Psoas muscle (tissue), 8 donors: ENCODE results near the gene PCDHGB5. TPM values are rescaled to one million over a fixed set of nuclear protein-coding genes. Genes with fewer than 3 reads are reported as not detected.
A peak's percentile ranks its signal among the peaks of the same experiment; 100 is the strongest.
"Not testable (repeated sequence)": the region's sequence is repeated elsewhere in the genome, so short reads cannot be mapped to it uniquely, and the experiment has no call there.

Experiments
- ATAC-seq, 4 donors: fragments of 200-7000 bp; cut with Tn5 transposase; one replicate each; pipeline ENCODE4 v1.9.1; 2020; ENCODE audit warnings: moderate library complexity in 3 of 4, mild to moderate bottlenecking in 2 of 4
- DNase-seq, 2 donors: peaks; one replicate each; pipeline ENCODE4 v3.0.0-alpha.2; 2020
- H3K27ac ChIP-seq: fragments of 200-600 bp; one replicate; pipeline ENCODE4 v1.8.0; 2022
- H3K27me3 ChIP-seq, 3 donors: fragments of 200-600 bp in 1 of 3; one replicate each; pipeline versions ENCODE4 v1.6.1 to v1.8.0; 2013 to 2022; ENCODE audit warnings: low read length in 2 of 3, mild to moderate bottlenecking in 2 of 3, moderate library complexity in 1 of 3; ENCODE audit not compliant: insufficient read depth in 3 of 3
- H3K36me3 ChIP-seq, 2 donors: fragments of 200-600 bp in 1 of 2; one replicate each; pipeline versions ENCODE4 v1.6.1 to v1.8.0; 2013 to 2022; ENCODE audit warnings: low read depth in 1 of 2, mild to moderate bottlenecking in 1 of 2, moderate library complexity in 1 of 2; ENCODE audit not compliant: insufficient read depth in 1 of 2
- H3K4me1 ChIP-seq: fragments of 200-600 bp; one replicate; pipeline ENCODE4 v1.8.0; 2022
- H3K4me3 ChIP-seq: fragments of 200-600 bp; one replicate; pipeline ENCODE4 v1.8.0; 2022; ENCODE audit warnings: mild to moderate bottlenecking
- H3K9me3 ChIP-seq: fragments of 200-600 bp; one replicate; pipeline ENCODE4 v1.8.0; 2022
- WGBS, 3 donors: extraction: QIAGEN DNeasy Blood & Tissue Kit; methylation state at CpG; one replicate each; pipeline versions ENCODE4 v1.1.6 to v1.1.7; 2013; 5-methylcytosine and 5-hydroxymethylcytosine counted together
- intact Hi-C, 2 donors: fragments of 100-400 bp; cut with DNase I; formaldehyde crosslinking; loops; one replicate each; pipeline versions ENCODE4 v1.11.0 to v1.14.2; 2022
- polyA plus RNA-seq, 3 donors: library from polyadenylated mRNA; stranded (reverse); fragments of 200-250 nt; gene quantifications; one replicate each; pipeline ENCODE4 v1.2.3, GENCODE V29; 2013
- total RNA-seq, 4 donors: library from RNA; stranded (reverse); fragmentation: NEBNext Ultra II Directional in 2 of 4; extraction: Animal tissue kit (Norgen Biotek cat#: 25700) in 2 of 4; gene quantifications; one replicate each; pipeline versions ENCODE4 v1.2.1 to v1.2.4, GENCODE V29; 2021 to 2023
- TF ChIP-seq, protein P1 (sequence below): fragments of 200-600 bp; IDR thresholded peaks from one replicate; pipeline ENCODE4 v1.8.0; 2022; ENCODE audit warnings: antibody characterized with exemption
- donor health status: healthy with polysubstance abuse.
- donor health status: DM: no; HTN: no; CAD: no; lungs with moderate emphysema.
- donor health status: Bipolar disorder and iron deficiency.
- donor health status: healthy.
- donor health status: DM: yes; HTN: yes; CAD: no.
- donor health status: DM: no; HTN: no; CAD: no.
- donor health status: DM: no; HTN: no; CAD: no.
- donor health status: DM: yes; HTN: yes; CAD: no.

Gene PCDHGB5
- total and polyA plus RNA-seq, 7 donors = 0.61 to 5.1 (median 2.7) TPM

DNA sequence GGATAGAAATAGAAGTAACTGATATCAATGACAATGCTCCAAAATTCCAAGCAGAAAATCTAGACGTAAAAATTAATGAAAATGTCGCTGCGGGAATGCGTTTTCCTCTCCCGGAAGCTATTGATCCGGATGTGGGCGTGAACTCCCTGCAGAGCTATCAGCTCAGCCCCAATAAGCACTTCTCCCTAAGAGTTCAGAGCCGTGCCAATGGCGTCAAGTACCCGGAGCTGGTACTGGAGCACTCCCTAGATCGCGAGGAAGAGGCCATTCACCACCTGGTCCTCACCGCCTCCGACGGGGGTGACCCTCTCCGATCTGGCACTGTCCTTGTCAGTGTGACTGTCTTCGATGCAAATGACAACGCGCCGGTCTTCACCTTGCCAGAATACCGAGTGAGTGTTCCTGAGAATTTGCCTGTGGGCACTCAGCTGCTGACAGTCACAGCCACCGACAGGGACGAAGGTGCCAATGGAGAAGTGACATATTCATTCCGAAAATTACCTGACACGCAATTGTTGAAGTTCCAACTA lies 15.9 kb downstream of the PCDHGB5 start:
- TF ChIP-seq, protein P1, sequence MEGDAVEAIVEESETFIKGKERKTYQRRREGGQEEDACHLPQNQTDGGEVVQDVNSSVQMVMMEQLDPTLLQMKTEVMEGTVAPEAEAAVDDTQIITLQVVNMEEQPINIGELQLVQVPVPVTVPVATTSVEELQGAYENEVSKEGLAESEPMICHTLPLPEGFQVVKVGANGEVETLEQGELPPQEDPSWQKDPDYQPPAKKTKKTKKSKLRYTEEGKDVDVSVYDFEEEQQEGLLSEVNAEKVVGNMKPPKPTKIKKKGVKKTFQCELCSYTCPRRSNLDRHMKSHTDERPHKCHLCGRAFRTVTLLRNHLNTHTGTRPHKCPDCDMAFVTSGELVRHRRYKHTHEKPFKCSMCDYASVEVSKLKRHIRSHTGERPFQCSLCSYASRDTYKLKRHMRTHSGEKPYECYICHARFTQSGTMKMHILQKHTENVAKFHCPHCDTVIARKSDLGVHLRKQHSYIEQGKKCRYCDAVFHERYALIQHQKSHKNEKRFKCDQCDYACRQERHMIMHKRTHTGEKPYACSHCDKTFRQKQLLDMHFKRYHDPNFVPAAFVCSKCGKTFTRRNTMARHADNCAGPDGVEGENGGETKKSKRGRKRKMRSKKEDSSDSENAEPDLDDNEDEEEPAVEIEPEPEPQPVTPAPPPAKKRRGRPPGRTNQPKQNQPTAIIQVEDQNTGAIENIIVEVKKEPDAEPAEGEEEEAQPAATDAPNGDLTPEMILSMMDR = no peak
- H3K27ac ChIP-seq = no peak overlapping the region
- H3K4me1 ChIP-seq = no peaks in the 10 kb centered on the region
- DNase-seq = no peak
- peak overlapping the region; percentile 60 for H3K4me3 ChIP-seq
- peaks cover 0 to 28% (median 0%) of the 10 kb centered on the region in 3 donors for H3K27me3 ChIP-seq
- whole genome bisulfite sequencing, 3 donors = 27 to 29% (median 29%) methylated on average over 25 of the region's 25 CpGs
- no peaks in the 10 kb centered on the region for H3K36me3 ChIP-seq
- ATAC-seq = peak; percentile 18 to 29 (median 22)
- H3K9me3 ChIP-seq = peaks cover 7% of the 10 kb centered on the region
- intact Hi-C loops = no loop called here

DNA sequence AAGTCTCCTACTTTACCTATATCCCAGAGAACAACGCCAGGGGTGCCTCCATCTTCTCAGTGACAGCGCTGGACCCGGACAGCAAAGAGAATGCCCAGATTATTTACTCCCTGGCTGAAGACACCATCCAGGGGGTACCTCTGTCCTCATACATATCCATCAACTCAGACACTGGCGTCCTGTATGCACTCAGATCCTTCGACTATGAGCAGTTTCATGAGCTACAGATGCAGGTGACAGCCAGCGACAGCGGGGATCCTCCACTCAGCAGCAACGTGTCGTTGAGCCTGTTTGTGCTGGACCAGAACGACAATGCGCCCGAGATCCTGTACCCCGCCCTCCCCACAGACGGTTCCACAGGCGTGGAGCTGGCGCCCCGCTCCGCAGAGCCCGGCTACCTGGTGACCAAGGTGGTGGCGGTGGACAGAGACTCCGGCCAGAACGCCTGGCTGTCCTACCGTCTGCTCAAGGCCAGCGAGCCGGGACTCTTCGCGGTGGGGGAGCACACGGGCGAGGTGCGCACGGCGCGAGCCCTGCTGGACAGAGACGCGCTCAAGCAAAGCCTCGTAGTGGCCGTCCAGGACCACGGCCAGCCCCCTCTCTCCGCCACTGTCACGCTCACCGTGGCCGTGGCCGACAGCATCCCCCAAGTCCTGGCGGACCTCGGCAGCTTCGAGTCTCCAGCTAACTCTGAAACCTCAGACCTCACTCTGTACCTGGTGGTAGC lies 17.0 kb downstream of the PCDHGB5 start:
- not testable (repeated sequence) for H3K4me1 ChIP-seq, H3K9me3 ChIP-seq, H3K36me3 ChIP-seq, H3K27ac ChIP-seq, DNase-seq, ATAC-seq
- intact Hi-C loops = loop anchor here (5.0 kb wide), 2 partner anchors 143 to 148 kb away; no protein-coding TSS in a partner anchor
- Histone ChIP-seq H3K27me3 (peaks cover 0 to 27% (median 3%) of the 10 kb centered on the region in 3 donors), H3K4me3 (peak overlapping the region; percentile 8)
- WGBS, 3 donors = 43 to 53% (median 47%) methylated on average over 38 to 46 of the region's 46 CpGs

DNA sequence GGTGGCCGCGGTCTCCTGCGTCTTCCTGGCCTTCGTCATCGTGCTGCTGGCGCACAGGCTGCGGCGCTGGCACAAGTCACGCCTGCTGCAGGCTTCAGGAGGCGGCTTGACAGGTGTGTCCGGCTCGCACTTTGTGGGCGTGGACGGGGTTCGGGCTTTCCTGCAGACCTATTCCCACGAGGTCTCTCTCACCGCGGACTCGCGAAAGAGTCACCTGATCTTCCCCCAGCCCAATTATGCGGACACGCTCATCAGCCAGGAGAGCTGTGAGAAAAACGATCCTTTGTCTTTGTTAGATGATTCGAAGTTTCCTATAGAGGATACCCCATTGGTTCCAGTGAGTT lies 17.5 kb downstream of the PCDHGB5 start:
- Histone ChIP-seq H3K4me3 (peak overlapping the region; percentile 8), H3K27me3 (peaks cover 0 to 31% (median 4%) of the 10 kb centered on the region in 3 donors)
- DNase-seq, H3K27ac ChIP-seq, ATAC-seq, H3K36me3 ChIP-seq, H3K9me3 ChIP-seq, H3K4me1 ChIP-seq: not testable (repeated sequence)
- intact Hi-C loops = loop anchor here (5.0 kb wide), 2 partner anchors 142 to 147 kb away; no protein-coding TSS in a partner anchor
- WGBS, 3 donors = 31 to 44% (median 38%) methylated on average over 24 of the region's 24 CpGs

DNA sequence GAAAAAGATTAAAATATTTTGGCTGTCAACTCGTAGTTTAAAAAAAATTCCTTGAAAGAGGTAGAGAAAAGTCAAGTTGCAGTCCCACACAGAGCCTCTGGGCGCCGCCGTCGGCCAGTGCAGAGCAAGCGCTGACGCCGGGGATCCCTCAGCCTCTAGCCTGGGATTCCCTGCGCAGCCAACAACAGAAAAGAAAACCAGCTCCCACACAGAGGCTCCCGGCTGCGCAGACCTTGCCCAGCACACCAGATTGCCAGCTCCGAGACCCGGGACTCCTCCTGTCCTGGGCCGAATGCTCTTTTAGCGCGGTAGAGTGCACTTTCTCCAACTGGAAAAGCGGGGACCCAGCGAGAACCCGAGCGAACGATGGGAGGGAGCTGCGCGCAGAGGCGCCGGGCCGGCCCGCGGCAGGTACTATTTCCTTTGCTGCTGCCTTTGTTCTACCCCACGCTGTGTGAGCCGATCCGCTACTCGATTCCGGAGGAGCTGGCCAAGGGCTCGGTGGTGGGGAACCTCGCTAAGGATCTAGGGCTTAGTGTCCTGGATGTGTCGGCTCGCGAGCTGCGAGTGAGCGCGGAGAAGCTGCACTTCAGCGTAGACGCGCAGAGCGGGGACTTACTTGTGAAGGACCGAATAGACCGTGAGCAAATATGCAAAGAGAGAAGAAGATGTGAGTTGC lies 19.9 kb downstream of the PCDHGB5 start, which contains the start of gene PCDHGB7:
Gene PCDHGB7, plus strand, starts transcription at position 184 of the 679 bp plus-strand sequence. Its CDS starts 183 bp downstream, at position 367.
- Histone ChIP-seq H3K4me3 (peak within 1 kb of the TSS; percentile 66), H3K27me3 (peaks cover 0 to 41% (median 4%) of the 10 kb centered on the region in 3 donors), H3K27ac (peak within 1 kb of the TSS; percentile 40)
- intact Hi-C loops = loop anchor here (5.0 kb wide), 2 partner anchors 140 to 145 kb away; no protein-coding TSS in a partner anchor
- TF ChIP-seq, protein P1 = peak; percentile 77
- not testable (repeated sequence) for H3K36me3 ChIP-seq, H3K4me1 ChIP-seq, H3K9me3 ChIP-seq
- DNase-seq = peak; percentile 80 to 86
- WGBS, 3 donors = 9 to 14% (median 12%) methylated on average over 36 to 47 of the region's 47 CpGs
- peak; percentile 85 to 88 (median 86) for ATAC-seq

DNA sequence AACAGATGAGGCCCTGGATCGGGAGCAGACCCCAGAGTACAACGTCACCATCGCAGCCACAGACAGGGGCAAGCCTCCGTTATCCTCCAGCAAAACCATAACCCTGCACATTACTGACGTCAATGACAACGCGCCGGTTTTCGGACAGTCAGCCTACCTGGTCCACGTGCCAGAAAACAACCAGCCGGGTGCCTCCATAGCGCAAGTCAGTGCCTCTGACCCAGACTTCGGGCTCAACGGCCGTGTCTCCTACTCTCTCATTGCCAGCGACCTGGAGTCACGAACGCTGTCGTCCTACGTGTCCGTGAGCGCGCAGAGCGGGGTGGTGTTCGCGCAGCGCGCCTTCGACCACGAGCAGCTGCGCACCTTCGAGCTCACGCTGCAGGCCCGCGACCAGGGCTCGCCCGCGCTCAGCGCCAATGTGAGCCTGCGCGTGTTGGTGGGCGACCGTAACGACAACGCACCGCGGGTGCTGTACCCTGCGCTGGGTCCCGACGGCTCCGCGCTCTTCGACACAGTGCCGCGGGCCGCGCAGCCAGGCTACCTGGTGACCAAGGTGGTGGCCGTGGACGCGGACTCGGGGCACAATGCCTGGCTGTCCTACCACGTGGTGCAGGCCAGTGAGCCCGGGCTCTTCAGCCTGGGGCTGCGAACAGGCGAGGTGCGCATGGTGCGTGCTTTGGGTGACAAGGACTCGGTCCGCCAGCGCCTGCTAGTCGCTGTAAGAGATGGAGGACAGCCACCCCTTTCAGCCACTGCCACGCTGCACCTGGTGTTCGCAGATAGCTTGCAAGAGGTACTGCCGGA lies 21.5 kb downstream of the PCDHGB5 start:
- Histone ChIP-seq H3K27ac (no peak overlapping the region), H3K36me3 (no peaks in the 10 kb centered on the region), H3K4me3 (peak overlapping the region; percentile 66), H3K4me1 (no peaks in the 10 kb centered on the region), H3K9me3 (peaks cover 9% of the 10 kb centered on the region), H3K27me3 (peaks cover 0 to 37% (median 6%) of the 10 kb centered on the region in 3 donors)
- 43 to 49% (median 44%) methylated on average over 74 of the region's 74 CpGs for WGBS, 3 donors
- ATAC-seq (no peak), DNase-seq (no peak)
- intact Hi-C loops = loop anchor here (5.0 kb wide), 2 partner anchors 138 to 143 kb away; no protein-coding TSS in a partner anchor
- TF ChIP-seq, protein P1 = no peak
